ENCODE data around the gene SLC35G6. TPM values are rescaled to one million over a fixed set of nuclear protein-coding genes. Genes with fewer than 3 reads are reported as not detected.

SLC35G6 gene
- total RNA-seq, 3 donors from 2014 or later, result not detected

DNA sequence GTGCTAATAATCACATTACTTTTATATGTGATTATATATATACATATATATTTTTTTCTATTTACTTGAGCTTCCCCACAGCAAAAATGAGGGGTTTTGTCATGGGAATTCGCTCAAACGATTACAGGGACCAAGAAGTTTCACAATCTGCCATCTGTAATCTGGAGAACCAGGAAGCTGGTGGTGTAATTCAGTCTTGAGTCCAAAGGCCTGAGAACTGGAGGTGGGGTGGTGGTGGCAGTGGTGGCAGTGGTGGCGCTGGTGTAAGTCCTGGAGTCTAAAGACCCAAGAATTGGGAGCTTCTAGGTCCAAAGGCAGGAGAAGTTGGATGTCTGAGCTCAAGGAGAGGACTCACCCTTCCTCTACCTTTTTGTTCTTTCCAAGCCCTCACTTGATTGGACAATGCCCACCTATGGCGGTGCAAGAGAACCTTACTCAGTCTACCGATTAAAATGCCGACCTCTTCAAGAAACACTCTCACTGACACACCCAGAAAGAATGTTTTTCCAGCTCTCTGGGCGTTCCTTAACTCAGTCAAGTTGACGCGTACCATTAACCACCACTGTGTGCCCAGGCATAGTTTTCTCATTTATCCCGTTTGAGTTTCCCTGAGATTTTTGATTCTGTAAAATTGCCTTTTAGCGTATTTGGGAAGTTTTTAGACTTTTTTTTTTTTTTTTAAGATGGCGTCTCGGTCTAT, 34.8 kb downstream of the SLC35G6 start:
- peak; percentile 57 to 71 (median 68) for DNase-seq
- intact Hi-C loops (cut with DNase I, micrococcal nuclease), result no loop called here

GRCh38 chr17:7523033-7523432, 41.8 kb downstream of the SLC35G6 start:
- intact Hi-C loops (cut with DNase I, micrococcal nuclease), result no loop called here
- peaks cover under 1% of the 10 kb centered on the region for H3K9me3 ChIP-seq
- no peaks in the 10 kb centered on the region for H3K4me1 ChIP-seq (ENCODE audit: low read depth)
- ATAC-seq (peak; percentile 54), DNase-seq (peak in 1 of 3 donors; percentile 30)
- H3K4me3 ChIP-seq, result no peak overlapping the region
- TF ChIP-seq, protein P1, sequence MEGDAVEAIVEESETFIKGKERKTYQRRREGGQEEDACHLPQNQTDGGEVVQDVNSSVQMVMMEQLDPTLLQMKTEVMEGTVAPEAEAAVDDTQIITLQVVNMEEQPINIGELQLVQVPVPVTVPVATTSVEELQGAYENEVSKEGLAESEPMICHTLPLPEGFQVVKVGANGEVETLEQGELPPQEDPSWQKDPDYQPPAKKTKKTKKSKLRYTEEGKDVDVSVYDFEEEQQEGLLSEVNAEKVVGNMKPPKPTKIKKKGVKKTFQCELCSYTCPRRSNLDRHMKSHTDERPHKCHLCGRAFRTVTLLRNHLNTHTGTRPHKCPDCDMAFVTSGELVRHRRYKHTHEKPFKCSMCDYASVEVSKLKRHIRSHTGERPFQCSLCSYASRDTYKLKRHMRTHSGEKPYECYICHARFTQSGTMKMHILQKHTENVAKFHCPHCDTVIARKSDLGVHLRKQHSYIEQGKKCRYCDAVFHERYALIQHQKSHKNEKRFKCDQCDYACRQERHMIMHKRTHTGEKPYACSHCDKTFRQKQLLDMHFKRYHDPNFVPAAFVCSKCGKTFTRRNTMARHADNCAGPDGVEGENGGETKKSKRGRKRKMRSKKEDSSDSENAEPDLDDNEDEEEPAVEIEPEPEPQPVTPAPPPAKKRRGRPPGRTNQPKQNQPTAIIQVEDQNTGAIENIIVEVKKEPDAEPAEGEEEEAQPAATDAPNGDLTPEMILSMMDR (IDR thresholded peaks at IDR 0.05), result no peak
- H3K36me3 ChIP-seq (ENCODE audit: low read depth), result no peaks in the 10 kb centered on the region

More for the DNA sequence above, 34.8 kb downstream of the SLC35G6 start:
- peaks cover 6% of the 10 kb centered on the region for H3K36me3 ChIP-seq (ENCODE audit: low read depth)
- peaks cover 8% of the 10 kb centered on the region for H3K4me1 ChIP-seq (ENCODE audit: low read depth)
- H3K4me3 ChIP-seq, result no peak overlapping the region
- ATAC-seq, result peak; percentile 93
- TF ChIP-seq, protein P1 (IDR thresholded peaks at IDR 0.05), result no peak
- H3K9me3 ChIP-seq, result no peaks in the 10 kb centered on the region

DNA sequence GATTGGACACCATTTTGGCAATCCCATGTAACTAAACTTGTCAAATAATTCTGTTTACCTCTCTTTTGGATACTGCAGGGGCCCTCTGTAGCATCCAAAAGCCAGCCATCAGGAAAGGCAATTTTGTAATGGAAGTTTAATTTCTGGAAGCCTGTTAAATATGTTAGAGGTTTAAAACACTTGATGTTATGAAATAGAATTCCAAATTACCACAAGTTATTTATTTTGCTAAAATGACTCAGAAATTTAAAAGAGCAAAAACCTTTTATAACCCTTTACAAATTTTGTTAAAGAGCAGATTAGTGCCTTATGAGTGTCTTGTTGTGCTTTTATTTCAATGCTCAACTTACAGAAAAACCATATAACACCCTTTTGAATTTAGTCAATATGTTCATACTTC, 47.6 kb downstream of the SLC35G6 start:
- intact Hi-C loops (cut with DNase I, micrococcal nuclease), result no loop called here
- H3K4me3 ChIP-seq, result no peak overlapping the region
- ATAC-seq (no peak), DNase-seq (no peak)
- TF ChIP-seq, protein P1 (IDR thresholded peaks at IDR 0.05), result no peak
- H3K9me3 ChIP-seq, result peaks cover 15% of the 10 kb centered on the region
- no peaks in the 10 kb centered on the region for H3K36me3 ChIP-seq (ENCODE audit: low read depth)
- peaks cover 8% of the 10 kb centered on the region for H3K4me1 ChIP-seq (ENCODE audit: low read depth)

DNA sequence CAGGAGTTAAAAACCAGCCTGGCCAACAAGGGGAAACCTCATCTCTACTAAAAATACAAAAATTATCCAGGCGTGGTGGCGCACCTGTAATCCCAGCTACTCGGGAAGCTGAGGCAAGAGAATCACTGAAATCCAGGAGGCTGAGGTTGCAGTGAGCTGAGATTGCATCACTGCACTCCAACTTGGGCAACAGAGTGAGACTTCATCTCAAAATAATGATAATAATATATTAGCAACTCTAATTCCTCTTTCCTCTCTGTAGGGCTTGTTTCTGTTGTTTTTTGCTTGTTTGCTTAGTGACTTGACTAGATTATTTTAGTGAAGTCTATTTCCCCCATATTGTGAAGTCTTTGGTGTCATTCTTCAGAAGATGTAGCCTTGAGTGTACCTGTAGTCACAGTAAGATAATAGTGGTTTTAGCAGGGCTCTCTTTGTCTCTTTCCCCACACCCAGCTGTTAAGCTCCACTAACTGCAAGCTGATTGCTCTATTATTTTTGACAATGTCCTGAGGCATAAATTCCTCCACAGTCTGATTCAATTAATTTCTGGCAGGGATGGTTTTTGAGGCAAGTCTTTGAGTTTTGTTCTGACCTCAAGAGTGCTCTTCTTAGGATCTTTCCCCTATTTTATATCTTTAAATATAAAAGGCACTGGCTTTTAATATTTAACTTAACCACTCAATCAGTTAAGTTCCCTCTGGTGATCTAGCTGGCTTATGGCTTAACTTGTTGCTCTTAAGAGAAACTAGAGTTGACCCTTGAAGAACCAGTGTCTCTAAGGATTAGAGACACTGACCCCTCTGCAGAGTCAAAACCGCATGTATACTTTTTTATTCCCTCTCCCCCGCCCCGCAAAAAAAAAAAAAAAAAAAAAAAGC, 49.0 kb downstream of the SLC35G6 start:
- ATAC-seq (no peak), DNase-seq (no peak)
- Histone ChIP-seq H3K9me3 (peaks cover 15% of the 10 kb centered on the region), H3K36me3 (ENCODE audit: low read depth) (no peaks in the 10 kb centered on the region), H3K4me1 (ENCODE audit: low read depth) (peaks cover 8% of the 10 kb centered on the region), H3K4me3 (no peak overlapping the region)
- intact Hi-C loops (cut with DNase I, micrococcal nuclease), result no loop called here
- TF ChIP-seq, protein P1 (IDR thresholded peaks at IDR 0.05), result no peak

Other genes starting within 250 kb of the SLC35G6 start
- gene DVL2, start 246.9 kb upstream of the SLC35G6 start, total RNA-seq, result 10 to 100 TPM; 33.4 to 52.0 (median 36.0) TPM
- 10 to 100 TPM; 36.0 to 49.8 (median 36.8) TPM for gene PHF23, start 242.0 kb upstream of the SLC35G6 start, total RNA-seq
- gene GABARAP, start 239.0 kb upstream of the SLC35G6 start, total RNA-seq, result 100 to 1,000 TPM; 424 to 499 (median 484) TPM
- gene CTDNEP1, start 229.7 kb upstream of the SLC35G6 start, total RNA-seq, result 100 to 1,000 TPM; 117 to 123 (median 117) TPM
- gene ELP5, start 229.2 kb upstream of the SLC35G6 start, total RNA-seq, result 10 to 100 TPM; 34.9 to 45.6 (median 42.2) TPM
- 1,000 to 10,000 TPM in 1 of 3 donors, 100 to 1,000 TPM in 2; 586 to 1,244 (median 934) TPM for gene CLDN7, start 219.0 kb upstream of the SLC35G6 start, total RNA-seq
- 10 to 100 TPM in 1 of 3 donors, 1 to 10 TPM in 2; 5.3 to 78.2 (median 6.1) TPM for gene SLC2A4, start 199.7 kb upstream of the SLC35G6 start, total RNA-seq
- gene YBX2, start 186.8 kb upstream of the SLC35G6 start, total RNA-seq, result 10 to 100 TPM; 17.9 to 71.4 (median 37.8) TPM
- 100 to 1,000 TPM; 281 to 492 (median 313) TPM for gene EIF5A, start 173.8 kb upstream of the SLC35G6 start, total RNA-seq
- gene GPS2, start 166.1 kb upstream of the SLC35G6 start, total RNA-seq, result 10 to 100 TPM; 68.1 to 89.8 (median 83.2) TPM
- 10 to 100 TPM; 39.0 to 59.1 (median 44.9) TPM for gene NEURL4, start 152.1 kb upstream of the SLC35G6 start, total RNA-seq
- 10 to 100 TPM in 2 of 3 donors, 1 to 10 TPM in 1; 9.2 to 16.5 (median 11.2) TPM for gene ACAP1, start 144.9 kb upstream of the SLC35G6 start, total RNA-seq
- gene KCTD11, start 129.3 kb upstream of the SLC35G6 start, total RNA-seq, result 10 to 100 TPM in 1 of 3 donors, 1 to 10 TPM in 2; 8.2 to 10.3 (median 8.5) TPM
- under 1 TPM in 1 of 3 donors, not detected in 2; 0.26 TPM for gene TMEM95, start 126.3 kb upstream of the SLC35G6 start, total RNA-seq
- gene TNK1, start 100.4 kb upstream of the SLC35G6 start, total RNA-seq, result 10 to 100 TPM; 16.4 to 29.5 (median 20.7) TPM
- gene PLSCR3, start 86.9 kb upstream of the SLC35G6 start, total RNA-seq, result 10 to 100 TPM in 2 of 3 donors, 1 to 10 TPM in 1; 5.5 to 21.6 (median 16.4) TPM
- gene TMEM256, start 77.3 kb upstream of the SLC35G6 start, total RNA-seq, result 10 to 100 TPM; 51.9 to 85.1 (median 64.9) TPM
- 10 to 100 TPM in 1 of 3 donors, 1 to 10 TPM in 2; 2.9 to 38.0 (median 6.7) TPM for gene NLGN2, start 73.6 kb upstream of the SLC35G6 start, total RNA-seq
- gene SPEM1, start 61.1 kb upstream of the SLC35G6 start, total RNA-seq, result not detected
- not detected for gene SPEM2, start 55.8 kb upstream of the SLC35G6 start, total RNA-seq
- gene SPEM3, start 52.6 kb upstream of the SLC35G6 start, total RNA-seq, result not detected
- gene TMEM102, start 46.0 kb upstream of the SLC35G6 start, total RNA-seq, result 10 to 100 TPM in 2 of 3 donors, 1 to 10 TPM in 1; 8.8 to 22.5 (median 16.4) TPM
- gene FGF11, start 41.9 kb upstream of the SLC35G6 start, total RNA-seq, result 1 to 10 TPM; 1.4 to 3.0 (median 2.2) TPM
- 1 to 10 TPM; 6.0 to 8.3 (median 7.7) TPM for gene CHRNB1, start 36.4 kb upstream of the SLC35G6 start, total RNA-seq
- gene ZBTB4, start 1.8 kb upstream of the SLC35G6 start, total RNA-seq, result 10 to 100 TPM; 16.6 to 93.9 (median 18.5) TPM
- 100 to 1,000 TPM; 101 to 124 (median 118) TPM for gene POLR2A, start 2.9 kb downstream of the SLC35G6 start, total RNA-seq
- 10 to 100 TPM; 11.6 to 69.4 (median 15.8) TPM for gene TNFSF12, start 67.6 kb downstream of the SLC35G6 start, total RNA-seq
- gene TNFSF13, start 77.3 kb downstream of the SLC35G6 start, total RNA-seq, result 10 to 100 TPM; 41.0 to 74.6 (median 73.3) TPM
- gene SENP3, start 80.5 kb downstream of the SLC35G6 start, total RNA-seq, result 10 to 100 TPM; 27.9 to 60.2 (median 37.7) TPM
- 10 to 100 TPM; 41.4 to 91.9 (median 50.7) TPM for gene CD68, start 98.2 kb downstream of the SLC35G6 start, total RNA-seq
- gene MPDU1, start 102.4 kb downstream of the SLC35G6 start, total RNA-seq, result 100 to 1,000 TPM in 1 of 3 donors, 10 to 100 TPM in 2; 55.2 to 101 (median 94.5) TPM
- 1 to 10 TPM in 1 of 3 donors, under 1 TPM in 2; 0.38 to 4.4 (median 0.41) TPM for gene SOX15, start 108.6 kb downstream of the SLC35G6 start, total RNA-seq
- 10 to 100 TPM; 23.0 to 53.3 (median 28.1) TPM for gene FXR2, start 133.5 kb downstream of the SLC35G6 start, total RNA-seq
- 100 to 1,000 TPM in 1 of 3 donors, 10 to 100 TPM in 2; 49.1 to 104 (median 76.9) TPM for gene SAT2, start 146.4 kb downstream of the SLC35G6 start, total RNA-seq
- gene SHBG, start 148.7 kb downstream of the SLC35G6 start, total RNA-seq, result under 1 TPM in 2 of 3 donors, not detected in 1; 0.25 to 0.89 TPM
- gene ATP1B2, start 169.5 kb downstream of the SLC35G6 start, total RNA-seq, result 1 to 10 TPM in 1 of 3 donors, under 1 TPM in 2; 0.41 to 8.7 (median 0.67) TPM
- 10 to 100 TPM; 33.9 to 75.2 (median 57.0) TPM for gene TP53, start 206.0 kb downstream of the SLC35G6 start, total RNA-seq
- gene WRAP53, start 207.0 kb downstream of the SLC35G6 start, total RNA-seq, result 1 to 10 TPM; 5.1 to 9.9 (median 5.8) TPM
- 1 to 10 TPM in 1 of 3 donors, under 1 TPM in 2; 0.31 to 1.3 (median 0.35) TPM for gene EFNB3, start 223.8 kb downstream of the SLC35G6 start, total RNA-seq
- gene DNAH2, start 236.3 kb downstream of the SLC35G6 start, total RNA-seq, result under 1 TPM; 0.19 to 0.70 (median 0.29) TPM